Esophagus squamous epithelium (tissue), 4 donors: Measurements from ENCODE around the gene ACAP1.
"Not testable (repeated sequence)": the region's sequence is repeated elsewhere in the genome, so short reads cannot be mapped to it uniquely, and the experiment has no call there.

Source experiments
- POLR2A ChIP-seq, 4 donors: fragments of 450-650 bp; IDR thresholded peaks; one replicate each; pipeline ENCODE4 v1.6.1; 2017; ENCODE audit warnings: antibody characterized with exemption in 4 of 4, mild to moderate bottlenecking in 4 of 4, moderate library complexity in 3 of 4
- TF ChIP-seq, protein P1 (sequence below), 6 experiments: fragments of 450-650 bp in 4 of 6; fragments of 200-600 bp in 2 of 6; sonication (generic) in 2 of 6; IDR thresholded peaks; one replicate each; pipeline ENCODE4 v1.5.1; 2016 to 2019; ENCODE audit warnings: antibody characterized with exemption in 6 of 6, mild to moderate bottlenecking in 4 of 6, moderate library complexity in 4 of 6

GRCh38 chr17:7332600-7333069 lies 3.7 kb upstream of the ACAP1 start:
- TF ChIP-seq, protein P1, sequence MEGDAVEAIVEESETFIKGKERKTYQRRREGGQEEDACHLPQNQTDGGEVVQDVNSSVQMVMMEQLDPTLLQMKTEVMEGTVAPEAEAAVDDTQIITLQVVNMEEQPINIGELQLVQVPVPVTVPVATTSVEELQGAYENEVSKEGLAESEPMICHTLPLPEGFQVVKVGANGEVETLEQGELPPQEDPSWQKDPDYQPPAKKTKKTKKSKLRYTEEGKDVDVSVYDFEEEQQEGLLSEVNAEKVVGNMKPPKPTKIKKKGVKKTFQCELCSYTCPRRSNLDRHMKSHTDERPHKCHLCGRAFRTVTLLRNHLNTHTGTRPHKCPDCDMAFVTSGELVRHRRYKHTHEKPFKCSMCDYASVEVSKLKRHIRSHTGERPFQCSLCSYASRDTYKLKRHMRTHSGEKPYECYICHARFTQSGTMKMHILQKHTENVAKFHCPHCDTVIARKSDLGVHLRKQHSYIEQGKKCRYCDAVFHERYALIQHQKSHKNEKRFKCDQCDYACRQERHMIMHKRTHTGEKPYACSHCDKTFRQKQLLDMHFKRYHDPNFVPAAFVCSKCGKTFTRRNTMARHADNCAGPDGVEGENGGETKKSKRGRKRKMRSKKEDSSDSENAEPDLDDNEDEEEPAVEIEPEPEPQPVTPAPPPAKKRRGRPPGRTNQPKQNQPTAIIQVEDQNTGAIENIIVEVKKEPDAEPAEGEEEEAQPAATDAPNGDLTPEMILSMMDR (IDR thresholded peaks at IDR 0.05) = not testable (repeated sequence)
- TF ChIP-seq POLR2A (IDR thresholded peaks at IDR 0.05) = not testable (repeated sequence)
